PC-3 (cell line): Measurements from ENCODE around the gene OR4E2. TPM values are rescaled to one million over a fixed set of nuclear protein-coding genes. Genes with fewer than 3 reads are reported as not detected.

Experiments
- ATAC-seq: fragments of 200-7000 bp; cut with Tn5 transposase; 2 replicates; pipeline ENCODE4 v1.9.1; 2020; ENCODE audit warnings: mild to moderate bottlenecking, moderate library complexity
- BruUV-seq: library from RNA; stranded (reverse); fragments of 400-500 nt; replicated peaks from 2 replicates; lab custom pipeline; 2021; lab: Mats Ljungman, UMichigan
- CTCF ChIA-PET: fragments of 300-600 bp; sonication (Branson Sonifier 250); formaldehyde crosslinking; loops from one replicate; lab custom pipeline; 2022; ENCODE audit warnings: antibody characterized with exemption; lab: Charles Lee
- POLR2A ChIA-PET: fragments of 300-600 bp; sonication (Branson Sonifier 250); formaldehyde crosslinking; loops from one replicate; lab custom pipeline; 2022; ENCODE audit warnings: antibody characterized with exemption; ENCODE audit not compliant: unreplicated experiment; lab: Charles Lee
- DNase-seq: peaks from one replicate; pipeline ENCODE4 v3.0.0-alpha.2; 2015
- H2AFZ ChIP-seq: fragments of 300-600 bp; sonication (generic); 2 replicates; pipeline ENCODE4 v1.6.0; 2016; ENCODE audit warnings: antibody characterized with exemption, low read length
- H3F3A ChIP-seq: fragments of 300-600 bp; sonication (generic); one replicate; pipeline ENCODE4 v1.6.0; 2017; ENCODE audit warnings: antibody characterized with exemption, low read length, control low read depth, mild to moderate bottlenecking; ENCODE audit not compliant: unreplicated experiment
- H3K27ac ChIP-seq: fragments of 300-600 bp; sonication (generic); 2 replicates; pipeline ENCODE4 v1.5.1; 2016; ENCODE audit warnings: mild to moderate bottlenecking, low read length
- H3K27me3 ChIP-seq: fragments of 300-600 bp; sonication (generic); 2 replicates; pipeline ENCODE4 v1.6.1; 2016; ENCODE audit warnings: low read length, mixed read lengths
- H3K36me3 ChIP-seq: fragments of 300-600 bp; sonication (generic); 2 replicates; pipeline ENCODE4 v1.6.1; 2016; ENCODE audit warnings: low read depth, mixed run types, low read length, mixed read lengths
- H3K4me1 ChIP-seq: fragments of 300-600 bp; sonication (generic); 2 replicates; pipeline ENCODE4 v1.5.1; 2016; ENCODE audit warnings: low read length; ENCODE audit not compliant: insufficient read depth
- H3K4me2 ChIP-seq: fragments of 300-600 bp; sonication (generic); 2 replicates; pipeline ENCODE4 v1.6.0; 2016; ENCODE audit warnings: low read length
- H3K4me3 ChIP-seq: fragments of 300-600 bp; sonication (generic); 2 replicates; pipeline ENCODE4 v1.5.1; 2016; ENCODE audit warnings: mild to moderate bottlenecking, low read length, mixed read lengths
- H3K79me2 ChIP-seq: fragments of 300-600 bp; sonication (generic); 2 replicates; pipeline ENCODE4 v1.6.1; 2017; ENCODE audit warnings: low read length, mixed read lengths
- H3K9ac ChIP-seq: fragments of 300-600 bp; sonication (generic); 2 replicates; pipeline ENCODE4 v1.6.0; 2016; ENCODE audit warnings: mild to moderate bottlenecking, low read length
- H3K9me2 ChIP-seq: fragments of 300-600 bp; sonication (generic); replicated peaks from 2 replicates; pipeline ENCODE4 v1.6.1; 2016; ENCODE audit warnings: mixed run types, low read length, mixed read lengths
- H3K9me3 ChIP-seq: fragments of 300-600 bp; sonication (generic); 2 replicates; pipeline ENCODE4 v1.6.1; 2016; ENCODE audit warnings: low read length, mixed read lengths
- H4K20me1 ChIP-seq: fragments of 300-600 bp; sonication (generic); 2 replicates; pipeline ENCODE4 v1.6.1; 2016; ENCODE audit warnings: low read length, mixed read lengths
- CTCF ChIP-seq: fragments of 300-600 bp; sonication (generic); conservative IDR thresholded peaks from 2 replicates; pipeline ENCODE4 v1.5.1; 2017; ENCODE audit warnings: antibody characterized with exemption, low read depth, mild to moderate bottlenecking, low read length
- EZH2 ChIP-seq: fragments of 300-600 bp; sonication (generic); IDR thresholded peaks from one replicate; pipeline ENCODE4 v1.6.1; 2017; ENCODE audit warnings: antibody characterized with exemption, mild to moderate bottlenecking, low read length; ENCODE audit not compliant: unreplicated experiment
- EZH2phosphoT487 ChIP-seq: fragments of 300-600 bp; sonication (generic); IDR thresholded peaks from 2 replicates; pipeline ENCODE4 v1.6.1; 2018; ENCODE audit warnings: mild to moderate bottlenecking, antibody characterized with exemption, low read length, borderline replicate concordance
- intact Hi-C: fragments of 100-400 bp; cut with micrococcal nuclease; formaldehyde crosslinking; loops from 2 replicates; pipeline ENCODE4 v1.9.0; 2023
- total RNA-seq: library from RNA; depleted of rRNA; stranded (reverse); fragments of >200 nt; gene quantifications from 2 replicates; pipeline ENCODE4 v1.2.3, GENCODE V29; 2014

OR4E2 gene
- total RNA-seq, 1 experiment from 2014 or later, result not detected

GRCh38 chr14:21669284-21669683 is 15.6 kb downstream of the OR4E2 start:
- no peak overlapping the region for H3K27ac ChIP-seq

GRCh38 chr14:21671371-21671770 is 17.7 kb downstream of the OR4E2 start:
- H3K79me2 ChIP-seq, result no peaks in the 10 kb centered on the region
- no peak overlapping the region for H3K9ac ChIP-seq
- peaks cover 16% of the 10 kb centered on the region for H3K4me1 ChIP-seq
- no peaks in the 10 kb centered on the region for H4K20me1 ChIP-seq
- no peaks in the 10 kb centered on the region for H3K9me3 ChIP-seq
- no peaks in the 10 kb centered on the region for H3F3A ChIP-seq
- no peaks in the 10 kb centered on the region for H3K36me3 ChIP-seq
- no peak overlapping the region for H3K4me3 ChIP-seq
- intact Hi-C loops, result no loop called here
- H3K4me2 ChIP-seq, result no peak overlapping the region
- peaks cover 53% of the 10 kb centered on the region for H3K27me3 ChIP-seq
- DNase-seq (no peak), ATAC-seq (no peak)
- no peak overlapping the region for H2AFZ ChIP-seq
- no peak for TF ChIP-seq EZH2
- POLR2A ChIA-PET, result no interaction called here
- no peak overlapping the region for H3K27ac ChIP-seq
- H3K9me2 ChIP-seq, result no peaks in the 10 kb centered on the region
- CTCF ChIA-PET, result no interaction called here
- BruUV-seq, result no TSS peak

More at GRCh38 chr14:21669284-21669683, 15.6 kb downstream of the OR4E2 start:
- Histone ChIP-seq H2AFZ (no peak overlapping the region), H3K9me3 (no peaks in the 10 kb centered on the region), H3K4me1 (peaks cover 16% of the 10 kb centered on the region), H4K20me1 (no peaks in the 10 kb centered on the region), H3K79me2 (no peaks in the 10 kb centered on the region), H3K4me2 (no peak overlapping the region), H3K4me3 (no peak overlapping the region), H3F3A (no peaks in the 10 kb centered on the region), H3K27me3 (peaks cover 57% of the 10 kb centered on the region), H3K36me3 (no peaks in the 10 kb centered on the region), H3K9ac (no peak overlapping the region), H3K9me2 (no peaks in the 10 kb centered on the region)
- BruUV-seq, result no TSS peak
- DNase-seq (no peak), ATAC-seq (no peak)
- no peak for TF ChIP-seq EZH2
- TF ChIP-seq CTCF, result no peak
- no peak for TF ChIP-seq EZH2phosphoT487
- ChIA-PET POLR2A (no interaction called here), CTCF (no interaction called here)
- intact Hi-C loops, result no loop called here

GRCh38 chr14:21672116-21672515 is 18.5 kb downstream of the OR4E2 start:
- ChIA-PET POLR2A (no interaction called here), CTCF (no interaction called here)
- Histone ChIP-seq H3K27ac (no peak overlapping the region), H2AFZ (no peak overlapping the region), H3K27me3 (peaks cover 53% of the 10 kb centered on the region), H4K20me1 (no peaks in the 10 kb centered on the region), H3K4me3 (no peak overlapping the region), H3K79me2 (no peaks in the 10 kb centered on the region), H3K36me3 (no peaks in the 10 kb centered on the region), H3K4me1 (peaks cover 16% of the 10 kb centered on the region), H3K9me3 (no peaks in the 10 kb centered on the region), H3K4me2 (no peak overlapping the region), H3K9me2 (no peaks in the 10 kb centered on the region), H3K9ac (no peak overlapping the region), H3F3A (no peaks in the 10 kb centered on the region)
- ATAC-seq (no peak), DNase-seq (no peak)
- intact Hi-C loops, result no loop called here
- BruUV-seq, result no TSS peak
- no peak for TF ChIP-seq EZH2phosphoT487

GRCh38 chr14:21673718-21674117 is 20.1 kb downstream of the OR4E2 start, which contains the start of gene OR4E1:
Gene OR4E1 (minus strand): TSS chr14:21673818. CDS start chr14:21670935, 2,883 bp downstream.
- H3K9me3 ChIP-seq, result no peaks in the 10 kb centered on the region
- H4K20me1 ChIP-seq, result no peaks in the 10 kb centered on the region
- no peak within 1 kb of the TSS for H3K9ac ChIP-seq
- no peaks in the 10 kb centered on the region for H3K36me3 ChIP-seq
- no peaks in the 10 kb centered on the region for H3K9me2 ChIP-seq
- TF ChIP-seq CTCF (no peak), EZH2phosphoT487 (no peak), EZH2 (no peak)
- H3K4me1 ChIP-seq, result 0 out of 2 replicates have a peak, but pooled peaks cover 4% of the 10 kb centered on the region
- CTCF ChIA-PET, result no interaction called here
- DNase-seq (no peak), ATAC-seq (no peak)
- no peak within 1 kb of the TSS for H3K4me2 ChIP-seq
- peaks cover 53% of the 10 kb centered on the region for H3K27me3 ChIP-seq
- H2AFZ ChIP-seq, result no peak within 1 kb of the TSS
- POLR2A ChIA-PET, result no interaction called here
- H3K79me2 ChIP-seq, result no peaks in the 10 kb centered on the region
- no peak within 1 kb of the TSS for H3K4me3 ChIP-seq
- no TSS peak for BruUV-seq
- no peak within 1 kb of the TSS for H3K27ac ChIP-seq
- H3F3A ChIP-seq, result no peaks in the 10 kb centered on the region
- intact Hi-C loops, result no loop called here
